OCI-LY3 (cell line): ENCODE results near the gene ZNF618.

Experiments
- H2AFZ ChIP-seq: fragments of 200-600, 300-600 bp; shearing (Covaris generic); 2 replicates; pipeline ENCODE4 v1.6.0; 2014; ENCODE audit warnings: antibody characterized with exemption, low read depth, low read length
- H3K27ac ChIP-seq: fragments of 200-600, 300-600 bp; sonication (generic); 2 replicates; pipeline ENCODE4 v1.5.1; 2014; ENCODE audit warnings: mild to moderate bottlenecking, low read length, moderate library complexity, mixed read lengths
- H3K27me3 ChIP-seq: fragments of 200-600, 300-600 bp; sonication (generic); 2 replicates; pipeline ENCODE4 v1.6.1; 2014; ENCODE audit warnings: low read depth, low read length, mixed read lengths
- H3K36me3 ChIP-seq: fragments of 200-600, 300-600 bp; sonication (generic); replicated peaks from 2 replicates; pipeline ENCODE3; 2014; ENCODE audit warnings: low read depth, low read length, mixed read lengths
- H3K4me1 ChIP-seq: fragments of 300-600, 200-600 bp; sonication (generic); 2 replicates; pipeline ENCODE4 v1.6.1; 2014; ENCODE audit warnings: low read length, mixed read lengths
- H3K4me2 ChIP-seq: fragments of 200-600, 300-600 bp; sonication (generic); 2 replicates; pipeline ENCODE4 v1.6.1; 2014; ENCODE audit warnings: low read length, mixed read lengths
- H3K4me3 ChIP-seq: fragments of 300-600, 200-600 bp; sonication (generic); 2 replicates; pipeline ENCODE4 v1.5.1; 2014; ENCODE audit warnings: antibody characterized with exemption, mild to moderate bottlenecking, low read length, moderate library complexity
- H3K79me2 ChIP-seq: fragments of 300-600, 200-600 bp; shearing (Covaris generic); 2 replicates; pipeline ENCODE4 v1.6.1; 2014; ENCODE audit warnings: mild to moderate bottlenecking, low read length, mixed read lengths
- H3K9ac ChIP-seq: fragments of 300-600, 200-600 bp; shearing (Covaris generic); 2 replicates; pipeline ENCODE4 v1.6.0; 2014; ENCODE audit warnings: mild to moderate bottlenecking, low read length, moderate library complexity
- H3K9me3 ChIP-seq: fragments of 200-600, 300-600 bp; shearing (Covaris generic); 2 replicates; pipeline ENCODE4 v1.6.1; 2014; ENCODE audit warnings: low read length, mixed read lengths; ENCODE audit not compliant: insufficient read depth
- H4K20me1 ChIP-seq: fragments of 200-600, 300-600 bp; sonication (generic); 2 replicates; pipeline ENCODE4 v1.6.1; 2016; ENCODE audit warnings: low read length, mixed read lengths; ENCODE audit not compliant: insufficient read depth
- EZH2phosphoT487 ChIP-seq: fragments of 200-600 bp; shearing (Covaris generic); IDR thresholded peaks from 2 replicates; pipeline ENCODE4 v1.6.1; 2018; ENCODE audit warnings: antibody characterized with exemption, mixed run types, low read depth
- TF ChIP-seq, protein P1 (sequence below): fragments of 200-600, 300-600 bp; sonication (generic); IDR thresholded peaks from 2 replicates; pipeline ENCODE4 v1.5.1; 2014; ENCODE audit warnings: antibody characterized with exemption, low read length, low read depth

Gene ZNF618

DNA sequence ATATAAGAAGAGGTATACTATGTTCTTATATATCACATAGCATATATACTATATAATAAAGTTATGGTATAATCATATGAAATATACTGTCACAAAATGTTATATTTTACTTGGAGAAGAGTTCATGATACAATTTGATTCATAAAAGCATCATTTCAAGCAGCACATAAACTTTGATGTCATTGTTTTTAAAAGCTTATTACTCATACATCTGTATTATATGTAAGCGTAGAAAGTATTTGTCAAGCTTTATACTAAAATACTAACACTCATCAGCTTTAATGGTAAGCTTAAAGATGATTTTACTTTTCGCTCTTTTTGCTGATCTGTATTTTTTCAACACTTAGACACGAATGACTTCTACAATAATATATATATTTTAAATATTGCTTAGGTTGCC is 34.0 kb upstream of the ZNF618 start:
- Histone ChIP-seq H3K27me3 (no peaks in the 10 kb centered on the region), H3K4me1 (no peaks in the 10 kb centered on the region), H3K36me3 (no peaks in the 10 kb centered on the region), H3K9ac (no peak overlapping the region), H3K27ac (no peak overlapping the region), H3K4me2 (no peak overlapping the region), H4K20me1 (no peaks in the 10 kb centered on the region), H3K79me2 (no peaks in the 10 kb centered on the region), H3K9me3 (no peaks in the 10 kb centered on the region), H3K4me3 (no peak overlapping the region), H2AFZ (no peak overlapping the region)
- TF ChIP-seq, protein P1, sequence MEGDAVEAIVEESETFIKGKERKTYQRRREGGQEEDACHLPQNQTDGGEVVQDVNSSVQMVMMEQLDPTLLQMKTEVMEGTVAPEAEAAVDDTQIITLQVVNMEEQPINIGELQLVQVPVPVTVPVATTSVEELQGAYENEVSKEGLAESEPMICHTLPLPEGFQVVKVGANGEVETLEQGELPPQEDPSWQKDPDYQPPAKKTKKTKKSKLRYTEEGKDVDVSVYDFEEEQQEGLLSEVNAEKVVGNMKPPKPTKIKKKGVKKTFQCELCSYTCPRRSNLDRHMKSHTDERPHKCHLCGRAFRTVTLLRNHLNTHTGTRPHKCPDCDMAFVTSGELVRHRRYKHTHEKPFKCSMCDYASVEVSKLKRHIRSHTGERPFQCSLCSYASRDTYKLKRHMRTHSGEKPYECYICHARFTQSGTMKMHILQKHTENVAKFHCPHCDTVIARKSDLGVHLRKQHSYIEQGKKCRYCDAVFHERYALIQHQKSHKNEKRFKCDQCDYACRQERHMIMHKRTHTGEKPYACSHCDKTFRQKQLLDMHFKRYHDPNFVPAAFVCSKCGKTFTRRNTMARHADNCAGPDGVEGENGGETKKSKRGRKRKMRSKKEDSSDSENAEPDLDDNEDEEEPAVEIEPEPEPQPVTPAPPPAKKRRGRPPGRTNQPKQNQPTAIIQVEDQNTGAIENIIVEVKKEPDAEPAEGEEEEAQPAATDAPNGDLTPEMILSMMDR, result no peak
- TF ChIP-seq EZH2phosphoT487, result no peak

DNA sequence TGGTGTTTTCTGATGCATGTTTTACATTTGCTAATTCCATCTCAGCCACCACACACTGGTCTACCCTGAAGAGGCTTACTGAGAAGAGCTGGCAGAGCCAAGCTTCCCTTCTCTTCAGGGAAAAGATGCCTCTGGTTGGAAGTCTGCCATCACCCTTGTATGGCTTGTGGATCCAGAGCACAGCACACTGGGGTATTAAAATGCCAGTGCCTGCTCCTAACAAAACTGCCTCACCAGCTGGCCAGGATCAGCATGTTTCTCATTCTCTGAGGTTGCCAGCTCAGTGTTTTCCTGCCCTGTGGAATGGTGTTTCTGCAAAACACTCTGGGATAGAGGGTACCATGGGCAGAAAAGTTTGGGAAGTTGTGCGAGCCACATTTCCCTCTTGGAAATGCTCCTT is 31.6 kb upstream of the ZNF618 start:
- H3K27ac ChIP-seq, result no peak overlapping the region
- H3K79me2 ChIP-seq, result no peaks in the 10 kb centered on the region
- no peaks in the 10 kb centered on the region for H4K20me1 ChIP-seq
- no peak overlapping the region for H3K4me3 ChIP-seq
- H2AFZ ChIP-seq, result no peak overlapping the region
- no peaks in the 10 kb centered on the region for H3K27me3 ChIP-seq
- no peaks in the 10 kb centered on the region for H3K36me3 ChIP-seq
- no peak for TF ChIP-seq EZH2phosphoT487
- TF ChIP-seq, protein P1, result no peak
- no peaks in the 10 kb centered on the region for H3K4me1 ChIP-seq
- H3K4me2 ChIP-seq, result no peak overlapping the region
- no peaks in the 10 kb centered on the region for H3K9me3 ChIP-seq
- no peak overlapping the region for H3K9ac ChIP-seq

DNA sequence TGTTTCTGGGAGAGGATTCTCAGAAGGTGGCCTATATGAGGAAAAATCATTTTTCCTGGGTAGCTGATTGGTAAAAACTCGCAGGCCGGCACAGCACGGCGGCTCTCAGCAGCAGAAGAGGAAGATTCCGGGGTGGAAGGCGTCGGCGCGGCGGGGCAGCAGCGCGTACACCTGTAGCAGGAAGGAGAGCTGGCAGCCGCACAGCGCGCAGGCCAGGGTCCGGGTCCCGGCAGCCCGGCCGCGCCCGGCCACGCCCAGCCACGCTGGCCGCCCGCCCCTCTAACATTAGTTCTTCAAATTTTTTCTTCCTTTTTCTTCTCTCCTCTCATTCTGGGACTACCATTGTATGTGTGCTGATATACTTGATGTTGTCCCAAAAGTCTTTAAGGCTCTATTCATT is 24.8 kb upstream of the ZNF618 start:
- Histone ChIP-seq H3K27ac (0 out of 2 replicates have a peak overlapping the region, but pooled peaks have one; percentile 9), H3K9me3 (peaks cover 15% of the 10 kb centered on the region), H3K9ac (no peak overlapping the region), H3K36me3 (peaks cover 13% of the 10 kb centered on the region), H3K4me1 (peaks cover 7% of the 10 kb centered on the region), H3K4me2 (no peak overlapping the region), H4K20me1 (no peaks in the 10 kb centered on the region), H3K79me2 (no peaks in the 10 kb centered on the region), H3K4me3 (no peak overlapping the region), H2AFZ (no peak overlapping the region), H3K27me3 (no peaks in the 10 kb centered on the region)
- TF ChIP-seq, protein P1, result no peak

DNA sequence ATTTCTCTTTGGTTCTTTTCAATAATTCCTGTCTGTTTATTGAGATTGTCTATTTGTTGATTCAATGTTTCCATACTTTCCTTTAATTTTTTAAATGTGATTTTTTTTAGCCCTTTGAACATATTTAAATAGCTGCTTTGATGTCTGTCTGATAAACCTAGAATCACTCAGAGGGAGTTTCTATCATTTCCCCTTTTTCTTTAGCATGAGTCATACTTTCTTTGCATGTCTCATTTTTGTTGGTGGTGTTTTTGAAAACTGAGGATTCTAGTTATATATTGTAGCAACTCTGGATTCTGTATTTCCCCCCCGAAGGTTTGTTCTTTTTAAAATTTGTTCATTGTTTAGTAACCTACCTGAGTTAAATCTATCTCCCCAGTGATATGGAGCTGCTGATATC is 24.2 kb upstream of the ZNF618 start:
- Histone ChIP-seq H3K79me2 (no peaks in the 10 kb centered on the region), H3K27me3 (no peaks in the 10 kb centered on the region), H3K27ac (peak overlapping the region; percentile 35; the same call in 1 of the 2 replicates), H3K9me3 (peaks cover 15% of the 10 kb centered on the region), H2AFZ (no peak overlapping the region), H3K4me3 (no peak overlapping the region), H4K20me1 (no peaks in the 10 kb centered on the region), H3K4me2 (no peak overlapping the region), H3K4me1 (peaks cover 7% of the 10 kb centered on the region), H3K36me3 (peaks cover 13% of the 10 kb centered on the region), H3K9ac (no peak overlapping the region)
- TF ChIP-seq EZH2phosphoT487, result no peak
- TF ChIP-seq, protein P1, result no peak
